ENCODE measurements around the gene ARAP2. TPM values are rescaled to one million over a fixed set of nuclear protein-coding genes. Genes with fewer than 3 reads are reported as not detected.

Gene ARAP2
- polyA plus RNA-seq, 1 donor (not counting 4 experiments of a cell fraction or from before 2014, with no cell fraction given) = 9.3 TPM

DNA sequence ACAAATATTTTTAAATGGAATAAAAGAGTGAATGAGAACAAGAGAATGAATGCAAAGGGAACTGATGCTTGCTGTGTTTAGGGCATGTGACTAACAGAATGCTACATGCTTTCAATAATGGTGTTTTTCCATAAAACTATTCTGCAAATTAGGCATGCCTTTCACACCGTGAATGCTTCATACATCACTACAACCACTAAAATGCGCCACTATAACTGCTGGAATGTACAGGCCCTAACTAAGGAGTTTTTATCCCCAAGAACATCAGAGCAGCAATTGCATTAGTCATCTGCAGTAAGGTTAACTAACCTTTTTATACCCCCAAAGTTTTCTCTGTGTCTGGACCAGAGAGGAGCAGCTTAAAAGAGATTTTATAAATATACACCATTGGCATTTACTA is 190.4 kb downstream of the ARAP2 start:
- no peak for DNase-seq (ENCODE audit: low read depth, low spot score)
- Histone ChIP-seq H3K4me1 (ENCODE audit: control insufficient read depth, extremely low read depth, insufficient read depth, low read length) (no peaks in the 10 kb centered on the region), H3K4me2 (ENCODE audit: control insufficient read depth, extremely low read depth, insufficient read depth, low read depth, low read length) (no peak overlapping the region), H2AFZ (ENCODE audit: control insufficient read depth, low read length) (no peak overlapping the region), H3K4me3 (ENCODE audit: control insufficient read depth in 2 of 3, extremely low read depth in 1 of 3, insufficient read depth in 2 of 3, low read depth in 1 of 3, low read length in 3 of 3) (no peak overlapping the region), H4K20me1 (ENCODE audit: control insufficient read depth, extremely low read depth, insufficient read depth, low read length) (no peaks in the 10 kb centered on the region), H3K36me3 (ENCODE audit: control insufficient read depth in 2 of 2, extremely low read depth in 1 of 2, insufficient read depth in 2 of 2, low read length in 2 of 2) (no peaks in the 10 kb centered on the region), H3K9ac (ENCODE audit: control insufficient read depth, extremely low read depth, insufficient read depth, low read length) (no peak overlapping the region), H3K79me2 (ENCODE audit: control insufficient read depth, insufficient read depth, low read length) (no peaks in the 10 kb centered on the region), H3K9me3 (ENCODE audit: control insufficient read depth, low read depth, low read length) (no peaks in the 10 kb centered on the region), H3K27me3 (ENCODE audit: control insufficient read depth, extremely low read depth, insufficient read depth, low read length) (no peaks in the 10 kb centered on the region), H3K9me1 (ENCODE audit: control insufficient read depth, extremely low read depth, insufficient read depth, low read length) (no peaks in the 10 kb centered on the region), H3K27ac (ENCODE audit: control insufficient read depth, insufficient read depth, low read length) (no peak overlapping the region)
- dilution Hi-C loops (cut with MboI; ENCODE audit: extremely low pct_ligation_motif_present, low sequenced_read_pairs) = no loop called here
- no peak for FAIRE-seq
- TF ChIP-seq, protein P1, sequence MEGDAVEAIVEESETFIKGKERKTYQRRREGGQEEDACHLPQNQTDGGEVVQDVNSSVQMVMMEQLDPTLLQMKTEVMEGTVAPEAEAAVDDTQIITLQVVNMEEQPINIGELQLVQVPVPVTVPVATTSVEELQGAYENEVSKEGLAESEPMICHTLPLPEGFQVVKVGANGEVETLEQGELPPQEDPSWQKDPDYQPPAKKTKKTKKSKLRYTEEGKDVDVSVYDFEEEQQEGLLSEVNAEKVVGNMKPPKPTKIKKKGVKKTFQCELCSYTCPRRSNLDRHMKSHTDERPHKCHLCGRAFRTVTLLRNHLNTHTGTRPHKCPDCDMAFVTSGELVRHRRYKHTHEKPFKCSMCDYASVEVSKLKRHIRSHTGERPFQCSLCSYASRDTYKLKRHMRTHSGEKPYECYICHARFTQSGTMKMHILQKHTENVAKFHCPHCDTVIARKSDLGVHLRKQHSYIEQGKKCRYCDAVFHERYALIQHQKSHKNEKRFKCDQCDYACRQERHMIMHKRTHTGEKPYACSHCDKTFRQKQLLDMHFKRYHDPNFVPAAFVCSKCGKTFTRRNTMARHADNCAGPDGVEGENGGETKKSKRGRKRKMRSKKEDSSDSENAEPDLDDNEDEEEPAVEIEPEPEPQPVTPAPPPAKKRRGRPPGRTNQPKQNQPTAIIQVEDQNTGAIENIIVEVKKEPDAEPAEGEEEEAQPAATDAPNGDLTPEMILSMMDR (optimal IDR thresholded peaks at IDR 0.05 in 1 of 3, IDR thresholded peaks at IDR 0.05 in 1 of 3, conservative IDR thresholded peaks at IDR 0.05 in 1 of 3; ENCODE audit: extremely low read depth in 1 of 3, insufficient read depth in 2 of 3, low read length in 3 of 3) = no peak
- no peak for TF ChIP-seq EZH2 (IDR thresholded peaks at IDR 0.05; ENCODE audit: low read length)

DNA sequence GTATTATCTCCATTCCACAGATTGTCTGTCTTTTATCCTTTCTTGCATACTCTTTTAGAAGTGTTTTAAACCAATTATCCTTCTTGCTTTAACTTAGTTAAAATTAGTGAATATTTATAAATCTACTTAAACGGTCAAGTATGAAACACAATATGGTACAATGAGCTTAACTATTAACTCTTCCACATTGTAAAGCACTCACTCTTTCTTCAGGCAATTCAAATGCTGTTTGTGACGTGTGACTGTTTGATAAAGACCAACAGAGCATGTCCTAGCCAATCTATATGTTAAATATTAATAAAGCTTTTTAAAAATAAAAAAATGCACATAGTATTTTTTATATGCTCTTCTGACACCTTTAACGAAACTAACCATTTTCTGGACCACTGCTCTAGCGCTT is 192.7 kb downstream of the ARAP2 start:
- no peaks in the 10 kb centered on the region for H3K36me3 ChIP-seq (ENCODE audit: control insufficient read depth in 2 of 2, extremely low read depth in 1 of 2, insufficient read depth in 2 of 2, low read length in 2 of 2)
- H3K4me1 ChIP-seq (ENCODE audit: control insufficient read depth, extremely low read depth, insufficient read depth, low read length) = no peaks in the 10 kb centered on the region
- H3K9me3 ChIP-seq (ENCODE audit: control insufficient read depth, low read depth, low read length) = no peaks in the 10 kb centered on the region
- H3K4me2 ChIP-seq (ENCODE audit: control insufficient read depth, extremely low read depth, insufficient read depth, low read depth, low read length) = no peak overlapping the region
- no peaks in the 10 kb centered on the region for H3K27me3 ChIP-seq (ENCODE audit: control insufficient read depth, extremely low read depth, insufficient read depth, low read length)
- no peaks in the 10 kb centered on the region for H4K20me1 ChIP-seq (ENCODE audit: control insufficient read depth, extremely low read depth, insufficient read depth, low read length)
- FAIRE-seq (no peak), DNase-seq (ENCODE audit: low read depth, low spot score) (no peak)
- dilution Hi-C loops (cut with MboI; ENCODE audit: extremely low pct_ligation_motif_present, low sequenced_read_pairs) = no loop called here
- no peaks in the 10 kb centered on the region for H3K79me2 ChIP-seq (ENCODE audit: control insufficient read depth, insufficient read depth, low read length)
- H3K4me3 ChIP-seq (ENCODE audit: control insufficient read depth in 2 of 3, extremely low read depth in 1 of 3, insufficient read depth in 2 of 3, low read depth in 1 of 3, low read length in 3 of 3) = no peak overlapping the region
- TF ChIP-seq, protein P1 (optimal IDR thresholded peaks at IDR 0.05 in 1 of 3, IDR thresholded peaks at IDR 0.05 in 1 of 3, conservative IDR thresholded peaks at IDR 0.05 in 1 of 3; ENCODE audit: extremely low read depth in 1 of 3, insufficient read depth in 2 of 3, low read length in 3 of 3) = no peak
- no peak for TF ChIP-seq EZH2 (IDR thresholded peaks at IDR 0.05; ENCODE audit: low read length)
- no peaks in the 10 kb centered on the region for H3K9me1 ChIP-seq (ENCODE audit: control insufficient read depth, extremely low read depth, insufficient read depth, low read length)
- H3K27ac ChIP-seq (ENCODE audit: control insufficient read depth, insufficient read depth, low read length) = no peak overlapping the region
- H2AFZ ChIP-seq (ENCODE audit: control insufficient read depth, low read length) = no peak overlapping the region
- H3K9ac ChIP-seq (ENCODE audit: control insufficient read depth, extremely low read depth, insufficient read depth, low read length) = no peak overlapping the region

Measured in keratinocyte (primary cell).